HG03095 (cell line): ENCODE data around the gene ARMC9.
"Not testable (repeated sequence)": the region's sequence is repeated elsewhere in the genome, so short reads cannot be mapped to it uniquely, and the experiment has no call there.

Experiments used
- ATAC-seq: cut with Tn5 transposase; IDR thresholded peaks from one replicate; pipeline ENCODE4 v1.9.1; 2021; ENCODE audit warnings: moderate library complexity; ENCODE audit not compliant: unreplicated experiment

The ARMC9 gene

GRCh38 chr2:231336236-231336635 lies 137.8 kb downstream of the ARMC9 start:
- no peak for ATAC-seq

- no peak for ATAC-seq
These were observed 138.3 kb downstream of the ARMC9 start for GRCh38 chr2:231336700-231337099.

- ATAC-seq, result no peak
These were observed 139.7 kb downstream of the ARMC9 start for GRCh38 chr2:231337807-231338759.

GRCh38 chr2:231339316-231339715 lies 140.9 kb downstream of the ARMC9 start:
- ATAC-seq, result no peak

- no peak for ATAC-seq
These were observed 142.7 kb downstream of the ARMC9 start for GRCh38 chr2:231341100-231341499.

- no peak for ATAC-seq
These were observed 143.8 kb downstream of the ARMC9 start for GRCh38 chr2:231342061-231342711.

GRCh38 chr2:231343006-231343710 lies 144.7 kb downstream of the ARMC9 start:
- no peak for ATAC-seq

- ATAC-seq, result no peak
These were observed 145.6 kb downstream of the ARMC9 start for GRCh38 chr2:231343988-231344387.

- no peak for ATAC-seq
These were observed 146.4 kb downstream of the ARMC9 start for GRCh38 chr2:231344851-231345250.

GRCh38 chr2:231347081-231347480 lies 148.7 kb downstream of the ARMC9 start:
- no peak for ATAC-seq

GRCh38 chr2:231347638-231348037 lies 149.2 kb downstream of the ARMC9 start:
- ATAC-seq, result no peak

- no peak for ATAC-seq
These were observed 149.7 kb downstream of the ARMC9 start for GRCh38 chr2:231348173-231348572.

GRCh38 chr2:231348704-231349373 lies 150.4 kb downstream of the ARMC9 start:
- ATAC-seq, result no peak

- not testable (repeated sequence) for ATAC-seq
These were observed 150.9 kb downstream of the ARMC9 start for GRCh38 chr2:231349374-231349735.

- ATAC-seq, result no peak
These were observed 153.2 kb downstream of the ARMC9 start for GRCh38 chr2:231351648-231352047.

- no peak for ATAC-seq
These were observed 155.0 kb downstream of the ARMC9 start for GRCh38 chr2:231353469-231353868.

- ATAC-seq, result no peak
These were observed 157.4 kb downstream of the ARMC9 start for GRCh38 chr2:231355508-231356465.

GRCh38 chr2:231356466-231356844 lies 158.0 kb downstream of the ARMC9 start:
- no peak for ATAC-seq

GRCh38 chr2:231357048-231357447 lies 158.6 kb downstream of the ARMC9 start:
- no peak for ATAC-seq

GRCh38 chr2:231357931-231358330 lies 159.5 kb downstream of the ARMC9 start:
- ATAC-seq, result no peak
